PC-3 (cell line): Measurements from ENCODE around the gene PCDH18.

Experiments
- CTCF ChIP-seq: fragments of 300-600 bp; sonication (generic); conservative IDR thresholded peaks from 2 replicates; pipeline ENCODE4 v1.5.1; 2017; ENCODE audit warnings: antibody characterized with exemption, low read depth, mild to moderate bottlenecking, low read length
- EZH2 ChIP-seq: fragments of 300-600 bp; sonication (generic); IDR thresholded peaks from one replicate; pipeline ENCODE4 v1.6.1; 2017; ENCODE audit warnings: antibody characterized with exemption, mild to moderate bottlenecking, low read length; ENCODE audit not compliant: unreplicated experiment

- TF ChIP-seq CTCF: no peak
- no peak for TF ChIP-seq EZH2
Measured at GRCh38 chr4:137509855-137510282, 22.4 kb downstream of the PCDH18 start.
